HG02610 (cell line): ENCODE results near the gene INPP5B.
A peak's percentile ranks its signal among the peaks of the same experiment; 100 is the strongest.
"Not testable (repeated sequence)": the region's sequence is repeated elsewhere in the genome, so short reads cannot be mapped to it uniquely, and the experiment has no call there.

Experiments used
- ATAC-seq: cut with Tn5 transposase; IDR thresholded peaks from one replicate; pipeline ENCODE4 v1.9.1; 2021; ENCODE audit warnings: mild to moderate bottlenecking, moderate library complexity; ENCODE audit not compliant: unreplicated experiment

INPP5B gene

DNA sequence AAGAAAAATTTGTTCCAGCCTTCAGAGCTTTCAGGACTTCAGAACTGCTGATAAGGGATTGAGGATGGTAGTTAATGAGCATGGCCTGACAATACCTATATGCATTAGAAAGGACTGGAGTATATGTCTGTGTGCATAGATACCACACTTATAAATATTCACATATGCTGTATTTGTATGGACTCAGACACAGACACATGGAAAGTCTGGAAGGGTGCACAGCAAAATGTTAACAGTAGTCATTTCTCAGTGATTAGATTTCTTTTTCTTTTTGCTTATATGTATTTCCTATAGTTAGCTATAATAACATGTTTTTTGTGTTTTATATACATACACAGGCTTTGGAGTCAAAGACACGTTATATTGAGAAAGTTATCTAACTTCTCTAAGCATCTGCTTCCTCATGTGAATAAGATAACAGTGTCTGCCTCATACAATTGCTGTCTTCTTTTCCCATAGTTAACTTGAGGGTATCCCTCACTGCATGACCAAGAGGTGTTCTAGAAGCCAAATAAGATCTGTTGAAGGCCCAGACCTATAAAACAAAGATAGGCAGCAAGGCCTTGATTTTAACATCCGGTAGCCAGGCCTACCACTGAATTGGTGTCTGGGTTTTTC is 31.3 kb downstream of the INPP5B start:
- no peak for ATAC-seq

DNA sequence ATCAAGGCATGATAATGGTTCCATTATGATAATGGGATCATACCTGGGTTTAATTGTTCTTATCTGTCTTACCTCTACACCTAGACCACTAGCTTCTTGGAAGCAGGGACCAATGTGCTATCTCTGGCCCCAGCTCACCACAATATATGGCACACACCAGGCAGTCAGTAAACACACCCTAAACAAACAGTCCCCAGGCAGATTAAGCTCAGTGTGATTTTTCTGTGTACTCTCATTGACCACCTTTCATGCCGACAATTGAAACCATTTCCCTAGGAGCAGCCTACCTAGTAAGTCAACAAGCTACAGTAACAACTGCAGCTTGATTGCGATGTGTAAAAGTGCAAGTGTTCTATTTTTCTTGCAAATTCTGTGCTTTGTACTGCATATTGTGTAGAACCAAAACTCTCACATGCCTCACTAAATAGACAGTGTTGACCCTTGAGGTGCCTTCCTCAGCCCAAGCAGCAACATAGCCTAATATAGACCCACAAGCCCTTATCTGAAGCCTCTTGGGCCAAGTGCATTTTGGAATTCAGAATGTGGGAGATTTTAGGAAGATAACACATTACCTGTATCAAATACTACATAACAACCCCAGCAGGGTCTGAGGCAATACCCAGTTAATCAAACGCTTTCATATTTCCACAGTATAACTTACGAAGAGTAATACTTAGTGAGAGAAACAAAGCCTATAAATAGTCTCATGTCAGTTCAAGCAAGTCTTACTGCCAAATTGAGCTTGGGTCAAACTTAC is 32.0 kb downstream of the INPP5B start:
- no peak for ATAC-seq

DNA sequence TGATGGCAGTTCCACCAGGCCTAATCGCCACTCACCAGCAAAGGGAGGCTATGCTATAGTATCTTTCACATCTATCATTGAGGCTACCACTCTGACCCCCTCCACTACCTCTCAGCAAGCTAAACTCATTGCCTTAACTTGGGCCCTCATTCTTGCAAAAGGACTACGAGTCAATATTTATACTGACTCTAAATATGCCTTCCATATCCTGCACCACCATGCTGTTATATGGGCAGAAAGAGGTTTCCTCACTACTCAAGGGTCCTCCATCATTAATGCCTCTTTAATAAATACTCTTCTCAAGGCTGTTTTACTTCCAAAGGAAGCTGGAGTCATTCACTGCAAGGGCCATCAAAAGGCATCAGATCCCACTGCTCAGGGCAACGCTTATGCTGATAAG is 35.4 kb downstream of the INPP5B start:
- ATAC-seq: not testable (repeated sequence)

DNA sequence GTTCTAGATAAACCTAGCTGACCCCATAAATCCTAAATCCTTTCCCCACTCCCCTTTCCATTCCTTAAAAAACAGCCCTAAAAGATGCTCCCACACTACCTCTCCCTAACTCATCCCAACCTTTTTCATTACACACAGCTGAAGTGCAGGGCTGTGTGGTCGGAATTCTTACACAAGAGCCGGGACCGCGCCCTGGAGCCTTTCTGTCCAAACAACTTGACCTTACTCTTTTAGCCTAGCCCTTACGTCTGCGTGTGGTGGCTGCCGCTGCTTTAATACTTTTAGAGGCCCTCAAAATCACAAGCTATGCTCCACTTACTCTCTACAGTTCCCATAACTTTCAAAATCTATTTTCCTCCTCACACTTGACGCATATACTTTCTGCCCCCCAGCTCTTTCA is 36.0 kb downstream of the INPP5B start:
- not testable (repeated sequence) for ATAC-seq

DNA sequence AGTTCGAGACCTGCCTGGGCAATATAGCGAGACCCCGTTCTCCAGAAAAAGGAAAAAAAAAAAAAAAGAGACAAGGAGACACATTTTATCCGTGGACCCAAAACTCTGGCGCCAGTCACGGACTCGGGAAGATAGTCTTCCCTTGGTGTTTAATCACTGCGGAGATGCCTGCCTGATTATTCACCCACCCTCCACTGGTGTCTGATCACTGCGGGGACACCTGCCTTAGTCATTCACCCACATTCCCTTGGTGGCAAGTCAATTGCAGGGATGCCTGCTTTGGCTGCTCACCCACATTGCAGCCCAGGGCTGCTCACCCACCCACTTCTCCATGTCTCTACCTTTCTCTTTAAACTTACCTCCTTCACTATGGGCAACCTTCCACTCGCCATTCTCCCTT is 38.3 kb downstream of the INPP5B start:
- ATAC-seq: not testable (repeated sequence)

DNA sequence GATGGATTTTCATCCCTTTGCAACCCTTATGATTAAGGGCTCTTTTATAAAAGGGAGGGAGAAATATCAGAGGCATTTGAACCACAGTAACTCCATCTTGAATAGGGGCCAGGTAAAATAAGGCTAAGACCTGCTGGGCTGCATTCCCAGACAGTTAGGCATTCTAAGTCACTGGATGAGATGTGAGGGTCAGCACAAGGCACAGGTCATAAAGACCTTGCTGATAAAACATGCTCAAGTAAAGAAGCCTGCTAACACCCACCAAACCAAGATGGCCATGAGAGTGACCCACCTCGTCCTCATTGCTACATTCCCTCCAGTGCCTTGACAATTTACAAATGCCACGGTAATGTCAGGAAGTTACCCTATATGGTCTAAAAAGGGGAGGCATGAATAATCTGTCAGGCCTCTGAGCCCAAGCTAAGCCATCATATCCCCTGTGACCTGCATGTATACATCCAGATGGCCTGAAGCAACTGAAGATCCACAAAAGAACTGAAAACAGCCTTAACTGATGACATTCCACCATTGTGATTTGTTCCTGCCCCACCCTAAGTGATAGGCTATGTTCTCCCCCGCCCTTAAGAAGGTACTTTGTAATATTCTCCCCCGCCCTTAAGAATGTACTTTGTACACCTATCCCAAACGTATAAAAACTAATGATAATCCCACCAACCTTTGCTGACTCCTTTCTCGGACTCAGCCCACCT is 39.3 kb downstream of the INPP5B start:
- ATAC-seq: not testable (repeated sequence)

DNA sequence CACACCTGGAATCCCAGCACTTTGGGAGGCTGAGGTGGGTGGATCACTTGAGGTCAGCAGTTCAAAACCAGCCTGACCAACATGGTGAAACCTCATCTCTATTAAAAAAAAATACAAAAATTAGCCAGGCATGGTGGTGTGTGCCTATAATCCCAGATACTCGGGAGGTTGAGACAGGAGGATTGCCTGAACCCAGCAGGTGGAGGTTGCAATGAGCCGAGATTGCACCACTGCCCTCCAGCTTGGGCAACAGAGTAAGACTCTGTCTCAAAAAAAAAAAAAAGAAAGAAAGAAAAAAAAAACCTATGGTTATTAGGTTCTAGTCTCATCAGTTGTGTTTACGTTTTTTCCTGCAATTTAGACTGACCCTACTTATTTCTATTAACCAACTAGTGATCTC is 40.3 kb downstream of the INPP5B start:
- ATAC-seq: not testable (repeated sequence)

DNA sequence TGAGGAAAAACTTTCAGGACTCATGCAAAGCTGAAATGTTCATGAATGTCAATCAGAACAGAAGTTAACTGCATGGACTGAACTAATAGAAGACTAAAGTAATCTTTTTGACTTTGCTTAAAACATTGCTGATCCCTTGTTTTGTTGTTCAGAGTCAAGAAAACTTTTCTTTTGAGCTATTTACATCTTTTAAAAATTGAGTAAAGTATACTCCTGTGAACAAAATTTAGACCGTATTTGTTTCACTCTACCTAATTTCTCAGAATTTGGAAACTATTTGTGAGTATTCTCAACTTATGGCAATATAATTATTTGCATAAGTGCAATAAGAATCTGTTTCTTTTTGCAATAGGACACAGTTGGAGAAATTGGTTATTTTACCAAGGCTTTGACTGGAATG is 41.1 kb downstream of the INPP5B start:
- ATAC-seq: no peak

DNA sequence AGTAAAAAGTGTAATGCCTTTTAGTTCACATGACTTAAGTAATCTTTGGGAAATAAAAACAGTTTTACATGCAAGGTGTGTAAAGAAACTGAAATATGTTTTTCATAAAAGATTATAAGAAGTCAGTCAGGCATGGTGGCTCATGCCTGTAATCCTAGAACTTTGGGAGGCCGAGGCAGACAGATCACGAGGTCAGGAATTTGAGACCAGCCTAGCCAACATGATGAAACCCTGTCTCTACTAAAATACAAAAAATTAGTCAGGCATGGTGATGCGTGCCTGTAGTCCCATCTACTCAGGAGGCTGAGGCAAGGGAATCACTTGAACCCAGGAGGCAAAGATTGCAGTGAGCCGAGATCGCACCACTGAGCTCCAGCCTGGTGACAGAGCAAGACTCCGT is 42.9 kb downstream of the INPP5B start:
- ATAC-seq: not testable (repeated sequence)

DNA sequence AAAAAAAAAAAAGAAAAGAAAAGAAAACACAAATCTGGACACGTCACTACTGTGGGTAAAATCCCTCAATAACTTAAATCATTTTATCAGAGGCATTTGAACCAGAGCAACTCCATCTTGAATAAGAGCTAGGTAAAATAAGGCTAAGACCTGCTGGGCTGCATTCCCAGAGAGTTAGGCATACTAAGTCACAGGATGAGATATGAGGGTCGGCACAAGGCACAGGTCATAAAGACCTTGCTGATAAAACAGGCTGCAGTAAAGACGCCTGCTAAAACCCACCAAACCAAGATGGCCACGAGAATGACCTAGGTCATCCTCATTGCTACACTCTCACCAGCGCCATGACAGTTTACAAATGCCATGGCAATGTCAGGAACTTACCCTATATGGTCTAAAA is 43.9 kb downstream of the INPP5B start:
- no peak for ATAC-seq

DNA sequence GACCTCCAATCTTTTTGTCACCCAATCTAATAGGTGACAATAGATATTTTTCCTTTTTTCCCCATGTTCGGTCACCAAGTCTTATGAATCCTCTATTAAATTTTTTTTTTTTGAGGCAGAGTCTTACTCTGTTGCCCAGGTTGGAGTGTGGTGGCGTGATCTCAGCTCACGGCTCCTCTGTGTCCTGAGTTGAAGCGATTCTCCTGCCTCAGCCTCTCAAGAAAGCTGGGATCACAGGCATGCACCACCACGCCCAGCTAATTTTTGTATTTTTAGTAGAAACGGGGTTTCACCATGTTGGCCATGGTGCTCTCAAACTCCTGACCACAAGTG is 45.0 kb downstream of the INPP5B start:
- ATAC-seq: peak; percentile 8

DNA sequence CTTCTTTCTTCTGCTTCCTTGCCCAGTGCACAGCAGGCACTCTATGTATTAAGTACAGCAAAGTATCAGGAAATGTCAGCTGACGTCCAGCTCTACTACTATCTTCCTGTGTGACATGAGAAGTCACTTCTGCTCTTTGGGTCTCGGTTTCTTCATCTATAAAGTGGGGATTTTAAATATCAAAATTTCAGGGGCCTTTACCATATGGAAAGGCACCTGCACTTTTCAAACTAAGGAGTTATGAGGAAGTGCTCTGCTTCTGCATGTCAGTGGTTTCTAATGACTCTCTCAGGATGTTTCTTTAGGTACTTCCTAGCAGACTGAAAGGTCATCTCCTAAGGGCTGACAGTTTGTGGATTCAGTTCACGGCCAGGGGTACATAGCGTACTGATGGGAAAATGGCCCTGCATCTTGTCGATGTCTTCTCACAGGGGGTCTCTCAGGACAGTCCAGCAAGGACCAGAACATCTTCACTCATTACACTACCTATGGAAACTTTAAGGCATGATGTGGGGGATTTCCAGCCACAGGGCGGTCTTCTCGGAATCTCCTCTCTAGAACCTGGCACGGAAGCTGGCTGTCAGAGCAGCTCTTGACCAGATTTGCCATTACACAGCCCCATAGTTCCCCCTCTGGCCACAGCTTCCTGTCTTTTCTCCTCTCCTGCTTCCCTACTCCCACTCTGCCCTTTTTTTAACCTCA is 45.5 kb downstream of the INPP5B start:
- peak; percentile 76 for ATAC-seq

DNA sequence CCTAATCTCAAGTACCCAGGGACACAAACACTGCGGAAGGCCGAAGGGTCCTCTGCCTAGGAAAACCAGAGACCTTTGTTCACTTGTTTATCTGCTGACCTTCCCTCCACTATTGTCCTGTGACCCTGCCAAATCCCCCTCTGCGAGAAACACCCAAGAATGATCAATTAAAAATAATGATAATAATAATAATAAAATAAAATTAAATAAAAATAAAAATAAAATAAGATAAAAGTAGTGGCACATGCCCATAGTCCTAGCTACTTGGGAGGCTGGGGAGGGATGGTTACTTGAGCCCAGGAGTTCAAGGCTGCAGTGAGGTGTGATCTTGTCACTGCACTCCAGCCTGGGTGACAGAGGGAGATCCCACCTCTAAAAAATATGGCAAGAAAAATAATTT is 49.3 kb downstream of the INPP5B start:
- ATAC-seq: not testable (repeated sequence)

DNA sequence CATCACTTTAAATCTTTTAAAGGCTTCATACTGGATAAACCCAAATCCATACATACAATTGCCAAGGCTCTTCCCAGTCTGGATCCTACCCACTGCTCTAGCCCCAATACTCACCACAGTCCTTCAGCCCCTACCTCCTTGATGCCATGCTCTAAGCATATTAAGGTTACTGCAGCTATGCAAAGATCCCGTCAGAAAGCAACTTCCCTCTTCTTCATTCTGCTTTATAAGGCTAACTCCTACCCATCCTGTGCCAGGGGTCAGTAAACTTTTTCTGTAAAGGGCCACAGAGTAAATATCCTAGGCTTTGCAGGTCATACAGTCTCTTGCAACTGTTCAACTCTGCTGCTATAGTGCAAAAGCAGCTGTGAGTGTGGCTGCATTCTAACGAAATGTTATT is 53.2 kb downstream of the INPP5B start:
- no peak for ATAC-seq

DNA sequence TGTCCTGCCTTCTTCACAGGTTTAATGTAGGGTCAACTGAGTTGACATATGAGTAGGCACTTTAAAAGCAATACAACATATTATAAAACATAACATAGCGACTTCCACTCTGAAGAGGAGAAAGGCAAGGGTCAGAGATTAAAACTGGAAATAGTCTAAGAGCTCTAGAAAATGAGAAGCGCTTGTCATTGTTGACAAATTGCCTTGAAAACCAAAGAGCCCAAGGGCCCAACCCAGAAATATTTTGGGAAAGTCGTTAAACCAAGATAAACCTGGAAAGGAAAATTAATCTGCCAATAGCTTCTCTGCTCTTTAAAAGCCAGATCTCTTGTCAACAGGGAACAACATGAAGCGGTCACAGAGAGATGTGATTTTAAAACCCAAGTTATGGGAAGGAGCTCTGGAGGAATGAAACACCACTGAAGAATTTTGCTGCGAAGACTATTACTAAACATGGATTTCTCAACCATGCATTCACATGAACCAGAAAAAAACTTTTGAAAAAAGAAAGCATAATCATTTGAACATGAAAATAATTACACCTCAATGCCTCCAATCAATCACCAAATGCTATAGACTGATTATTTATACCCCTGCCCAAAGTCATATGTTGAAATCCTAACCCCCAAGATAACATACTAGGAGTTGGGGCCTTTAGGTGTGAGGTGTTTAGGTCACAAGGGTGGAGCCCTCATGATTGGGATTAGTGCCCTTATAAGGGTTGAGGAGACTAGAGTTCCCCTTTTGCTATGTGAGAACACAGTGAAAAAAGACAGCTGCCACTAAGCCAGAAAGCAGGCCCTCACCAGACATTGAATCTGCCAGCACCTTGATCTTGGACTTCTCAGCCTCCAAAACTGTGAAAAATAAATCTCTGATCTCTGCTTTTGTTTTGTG is 54.5 kb downstream of the INPP5B start:
- no peak for ATAC-seq

DNA sequence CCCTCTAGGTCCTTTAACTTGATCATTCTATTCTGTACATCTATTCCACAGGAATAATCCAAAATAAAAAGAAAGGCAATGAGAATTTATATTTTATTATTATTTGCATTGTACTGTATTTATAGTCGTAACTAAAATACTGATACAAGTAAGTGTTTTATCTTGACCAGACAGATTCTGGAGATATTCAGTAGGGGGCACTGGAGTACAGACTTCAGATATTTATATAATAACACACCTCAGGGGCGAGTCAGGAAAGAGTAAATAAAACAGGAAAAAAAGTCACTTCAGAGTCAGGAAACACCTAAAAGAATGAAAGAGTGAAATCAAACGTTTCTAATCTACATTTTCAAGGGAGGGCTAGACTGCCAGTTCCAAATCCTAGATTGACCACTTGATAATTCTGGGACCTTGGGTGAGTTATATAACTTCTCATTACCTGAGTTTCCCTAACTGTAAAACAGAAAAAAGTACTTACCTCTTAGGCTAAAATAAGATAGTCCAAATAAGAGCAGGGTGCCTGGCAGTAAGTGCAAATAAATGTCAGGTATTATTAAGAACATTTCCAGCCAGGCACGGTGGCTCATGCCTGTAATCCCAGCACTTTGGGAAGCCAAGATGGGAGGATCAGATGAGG is 56.4 kb downstream of the INPP5B start:
- ATAC-seq: no peak

DNA sequence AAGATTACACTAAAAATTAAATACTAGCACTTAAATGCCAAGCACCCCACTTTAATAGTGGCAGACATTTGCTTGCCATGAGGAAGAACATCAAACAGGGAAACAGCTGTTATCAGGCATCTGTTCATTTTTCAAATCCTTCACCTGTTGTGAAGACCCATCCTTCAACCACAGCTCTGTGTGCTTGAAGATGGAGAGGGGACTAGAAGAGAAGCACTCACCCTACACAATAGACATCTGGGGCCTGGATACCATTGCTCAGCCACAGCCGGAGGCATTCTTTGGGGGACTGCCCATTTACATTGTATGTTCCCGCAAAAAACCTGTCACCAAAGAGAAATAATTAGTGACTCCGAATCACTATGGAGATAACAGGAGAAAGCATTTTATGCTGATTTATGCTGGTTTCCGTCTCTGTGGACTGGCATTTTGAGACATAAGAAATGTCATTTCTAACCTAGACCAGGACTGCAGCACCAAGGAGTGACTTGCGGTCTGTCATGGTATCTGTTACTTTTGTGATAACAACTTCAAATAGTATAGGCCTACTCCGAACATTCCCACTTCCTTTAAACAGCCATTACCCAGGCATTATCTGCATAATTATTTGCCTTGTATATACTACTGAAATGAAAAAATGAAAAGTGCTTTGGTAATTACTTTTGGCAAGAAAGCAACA is 58.7 kb downstream of the INPP5B start:
- ATAC-seq: no peak

DNA sequence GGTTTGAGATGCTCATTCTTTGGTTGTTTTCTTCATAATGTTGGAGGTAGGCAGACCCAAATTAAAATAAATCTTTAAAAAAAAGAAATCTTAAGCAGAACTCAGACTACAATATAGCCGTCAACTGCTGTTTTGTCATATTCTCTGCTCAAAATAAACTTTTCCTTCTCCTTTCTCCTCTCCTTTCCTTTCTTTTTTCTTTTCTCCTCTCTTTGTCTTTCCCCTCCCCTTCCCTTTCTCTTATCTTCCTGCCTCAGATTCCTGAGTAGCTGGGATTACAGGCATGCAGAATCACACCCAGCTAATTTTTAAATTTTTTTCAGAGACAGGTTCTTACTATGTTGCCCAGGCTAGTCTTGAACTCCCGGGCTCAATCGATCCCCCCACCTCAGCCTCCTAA is 62.7 kb downstream of the INPP5B start:
- ATAC-seq: no peak

DNA sequence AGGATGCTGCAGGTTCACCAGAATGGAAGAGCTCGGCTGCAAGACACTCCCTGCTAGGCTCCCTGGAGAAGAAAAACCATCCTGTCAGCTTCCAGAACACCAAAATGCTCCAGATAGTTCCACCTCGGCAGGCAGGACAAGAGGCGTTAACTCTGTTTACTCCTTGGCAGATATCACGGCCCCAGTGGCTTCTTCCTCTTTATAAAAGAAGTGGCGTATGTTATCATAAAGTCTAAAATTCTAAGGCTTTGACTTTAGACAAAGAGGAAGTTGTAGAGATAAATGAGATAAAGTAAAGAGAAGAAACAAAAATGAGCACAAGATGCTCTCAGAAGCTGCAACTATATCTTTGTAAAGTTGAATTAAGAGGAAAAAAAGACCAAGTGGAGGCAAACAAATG is 63.2 kb downstream of the INPP5B start:
- no peak for ATAC-seq

DNA sequence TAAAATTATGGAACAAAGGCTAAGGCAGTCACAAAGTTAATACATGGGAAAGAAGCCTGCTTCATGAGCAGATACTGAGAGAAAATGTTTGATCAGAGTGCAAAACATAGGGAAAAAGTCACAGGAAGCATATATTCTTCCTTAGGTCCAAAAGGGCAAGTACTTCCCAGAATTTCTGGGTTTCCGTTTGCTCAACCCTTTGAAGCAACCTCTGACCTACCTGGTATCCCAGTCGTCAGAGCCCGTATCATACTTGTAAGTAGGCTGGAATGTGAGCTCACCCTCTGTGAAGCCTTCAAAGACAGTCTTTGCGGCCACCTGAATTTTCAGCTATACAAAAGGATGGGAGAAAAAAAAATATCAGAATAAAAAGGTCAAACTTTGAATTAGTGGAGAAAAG is 67.0 kb downstream of the INPP5B start:
- no peak for ATAC-seq
